Measurements from ENCODE around the gene DUSP9.
A peak's percentile ranks its signal among the peaks of the same experiment; 100 is the strongest.

Gene DUSP9

GRCh38 chrX:153689654-153690465 lies 42.9 kb downstream of the DUSP9 start (continued):
- TF ChIP-seq ZNF555 (tag by site-specific recombination; conservative IDR thresholded peaks at IDR 0.05) (no peak), ZNF654 (tag by site-specific recombination; IDR thresholded peaks at IDR 0.05; ENCODE audit: low read depth) (no peak), ZNF148 (tag by site-specific recombination; IDR thresholded peaks at IDR 0.05; ENCODE audit: borderline replicate concordance) (no peak), ZFHX2 (tag by site-specific recombination; conservative IDR thresholded peaks at IDR 0.05) (no peak; the same call in 1 of the 2 replicates), PATZ1 (tag by site-specific recombination; IDR thresholded peaks at IDR 0.05) (peak; percentile 69), ZNF560 (tag by site-specific recombination; IDR thresholded peaks at IDR 0.05; ENCODE audit: borderline replicate concordance) (no peak), ZBTB1 (tag by site-specific recombination; IDR thresholded peaks at IDR 0.05) (no peak), ZNF843 (tag by site-specific recombination; IDR thresholded peaks at IDR 0.05) (no peak), ZNF791 (tag by site-specific recombination; IDR thresholded peaks at IDR 0.05) (no peak), HOXD13 (CRISPR knock-in tag; IDR thresholded peaks at IDR 0.05; ENCODE audit: borderline replicate concordance) (no peak), GLI4 (tag by site-specific recombination; IDR thresholded peaks at IDR 0.05) (no peak), ZNF623 (tag by site-specific recombination; IDR thresholded peaks at IDR 0.05) (no peak), ZNF146 (tag by site-specific recombination; IDR thresholded peaks at IDR 0.05) (no peak), ZNF426 (tag by site-specific recombination; IDR thresholded peaks at IDR 0.05) (no peak), ZNF558 (tag by site-specific recombination; IDR thresholded peaks at IDR 0.05) (no peak), SALL2 (tag by site-specific recombination; IDR thresholded peaks at IDR 0.05; ENCODE audit: borderline replicate concordance) (no peak), ZNF449 (tag by site-specific recombination; IDR thresholded peaks at IDR 0.05) (no peak), ZSCAN23 (tag by site-specific recombination; IDR thresholded peaks at IDR 0.05) (no peak), ZFP41 (tag by site-specific recombination; IDR thresholded peaks at IDR 0.05; ENCODE audit: borderline replicate concordance) (no peak)
- TF ChIP-seq, protein P1, sequence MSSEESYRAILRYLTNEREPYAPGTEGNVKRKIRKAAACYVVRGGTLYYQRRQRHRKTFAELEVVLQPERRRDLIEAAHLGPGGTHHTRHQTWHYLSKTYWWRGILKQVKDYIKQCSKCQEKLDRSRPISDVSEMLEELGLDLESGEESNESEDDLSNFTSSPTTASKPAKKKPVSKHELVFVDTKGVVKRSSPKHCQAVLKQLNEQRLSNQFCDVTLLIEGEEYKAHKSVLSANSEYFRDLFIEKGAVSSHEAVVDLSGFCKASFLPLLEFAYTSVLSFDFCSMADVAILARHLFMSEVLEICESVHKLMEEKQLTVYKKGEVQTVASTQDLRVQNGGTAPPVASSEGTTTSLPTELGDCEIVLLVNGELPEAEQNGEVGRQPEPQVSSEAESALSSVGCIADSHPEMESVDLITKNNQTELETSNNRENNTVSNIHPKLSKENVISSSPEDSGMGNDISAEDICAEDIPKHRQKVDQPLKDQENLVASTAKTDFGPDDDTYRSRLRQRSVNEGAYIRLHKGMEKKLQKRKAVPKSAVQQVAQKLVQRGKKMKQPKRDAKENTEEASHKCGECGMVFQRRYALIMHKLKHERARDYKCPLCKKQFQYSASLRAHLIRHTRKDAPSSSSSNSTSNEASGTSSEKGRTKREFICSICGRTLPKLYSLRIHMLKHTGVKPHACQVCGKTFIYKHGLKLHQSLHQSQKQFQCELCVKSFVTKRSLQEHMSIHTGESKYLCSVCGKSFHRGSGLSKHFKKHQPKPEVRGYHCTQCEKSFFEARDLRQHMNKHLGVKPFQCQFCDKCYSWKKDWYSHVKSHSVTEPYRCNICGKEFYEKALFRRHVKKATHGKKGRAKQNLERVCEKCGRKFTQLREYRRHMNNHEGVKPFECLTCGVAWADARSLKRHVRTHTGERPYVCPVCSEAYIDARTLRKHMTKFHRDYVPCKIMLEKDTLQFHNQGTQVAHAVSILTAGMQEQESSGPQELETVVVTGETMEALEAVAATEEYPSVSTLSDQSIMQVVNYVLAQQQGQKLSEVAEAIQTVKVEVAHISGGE (tag by site-specific recombination; conservative IDR thresholded peaks at IDR 0.05; ENCODE audit: low read depth), result no peak
- TF ChIP-seq, protein P2, sequence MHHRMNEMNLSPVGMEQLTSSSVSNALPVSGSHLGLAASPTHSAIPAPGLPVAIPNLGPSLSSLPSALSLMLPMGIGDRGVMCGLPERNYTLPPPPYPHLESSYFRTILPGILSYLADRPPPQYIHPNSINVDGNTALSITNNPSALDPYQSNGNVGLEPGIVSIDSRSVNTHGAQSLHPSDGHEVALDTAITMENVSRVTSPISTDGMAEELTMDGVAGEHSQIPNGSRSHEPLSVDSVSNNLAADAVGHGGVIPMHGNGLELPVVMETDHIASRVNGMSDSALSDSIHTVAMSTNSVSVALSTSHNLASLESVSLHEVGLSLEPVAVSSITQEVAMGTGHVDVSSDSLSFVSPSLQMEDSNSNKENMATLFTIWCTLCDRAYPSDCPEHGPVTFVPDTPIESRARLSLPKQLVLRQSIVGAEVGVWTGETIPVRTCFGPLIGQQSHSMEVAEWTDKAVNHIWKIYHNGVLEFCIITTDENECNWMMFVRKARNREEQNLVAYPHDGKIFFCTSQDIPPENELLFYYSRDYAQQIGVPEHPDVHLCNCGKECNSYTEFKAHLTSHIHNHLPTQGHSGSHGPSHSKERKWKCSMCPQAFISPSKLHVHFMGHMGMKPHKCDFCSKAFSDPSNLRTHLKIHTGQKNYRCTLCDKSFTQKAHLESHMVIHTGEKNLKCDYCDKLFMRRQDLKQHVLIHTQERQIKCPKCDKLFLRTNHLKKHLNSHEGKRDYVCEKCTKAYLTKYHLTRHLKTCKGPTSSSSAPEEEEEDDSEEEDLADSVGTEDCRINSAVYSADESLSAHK (tag by site-specific recombination; IDR thresholded peaks at IDR 0.05), result no peak

Data from HEK293 (cell line).